Measurements from ENCODE around the gene THUMPD1.
"Not testable (repeated sequence)": the region's sequence is repeated elsewhere in the genome, so short reads cannot be mapped to it uniquely, and the experiment has no call there.

Gene THUMPD1

GRCh38 chr16:20720251-20720650, 21.4 kb downstream of the THUMPD1 start:
- no peaks in the 10 kb centered on the region for H3K27me3 ChIP-seq (ENCODE audit: insufficient read depth, insufficient read length)

DNA sequence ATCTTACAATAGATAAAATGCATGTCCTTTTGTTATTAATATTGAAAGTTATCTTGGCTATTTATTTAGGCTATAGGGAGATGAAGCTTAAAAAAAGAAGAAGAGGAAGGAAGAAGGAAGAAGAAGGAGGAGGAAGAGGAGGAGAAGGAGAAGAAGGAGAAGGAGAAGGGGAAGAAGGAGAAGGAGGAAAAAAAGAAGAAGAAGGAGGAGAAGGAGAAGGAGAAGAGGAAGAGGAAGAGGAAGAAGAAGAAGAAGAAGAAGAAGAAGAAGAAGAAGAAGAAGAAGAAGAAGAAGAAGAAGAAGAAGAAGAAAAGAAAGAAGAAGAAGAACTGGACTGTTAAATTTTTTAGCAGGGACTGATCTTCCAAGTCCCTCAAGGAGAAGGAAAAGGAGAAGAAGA, 23.9 kb downstream of the THUMPD1 start:
- not testable (repeated sequence) for H3K4me1 ChIP-seq (ENCODE audit: insufficient read depth, insufficient read length); H3K27me3 ChIP-seq (ENCODE audit: insufficient read depth, insufficient read length); H3K9ac ChIP-seq (ENCODE audit: insufficient read length, low read depth); H3K36me3 ChIP-seq (ENCODE audit: insufficient read depth, insufficient read length, low read length); H3K4me3 ChIP-seq (ENCODE audit: insufficient read length, low read depth); H3K9me3 ChIP-seq (ENCODE audit: insufficient read depth, low read length); DNase-seq (ENCODE audit: low read depth, low spot score)

More at GRCh38 chr16:20720251-20720650, 21.4 kb downstream of the THUMPD1 start:
- no peaks in the 10 kb centered on the region for H3K36me3 ChIP-seq (ENCODE audit: insufficient read depth, insufficient read length, low read length)
- H3K4me3 ChIP-seq (ENCODE audit: insufficient read length, low read depth) = no peak overlapping the region
- no peak for DNase-seq (ENCODE audit: low read depth, low spot score)
- 0 out of 2 replicates have a peak, but pooled peaks cover 4% of the 10 kb centered on the region for H3K9me3 ChIP-seq (ENCODE audit: insufficient read depth, low read length)
- H3K9ac ChIP-seq (ENCODE audit: insufficient read length, low read depth) = no peak overlapping the region
- TF ChIP-seq ZNF274 (IDR thresholded peaks at IDR 0.05; ENCODE audit: low read depth, low read length) (no peak), YY1 (IDR thresholded peaks at IDR 0.05; ENCODE audit: insufficient read depth, insufficient read length) (no peak)
- no peaks in the 10 kb centered on the region for H3K4me1 ChIP-seq (ENCODE audit: insufficient read depth, insufficient read length)

DNA sequence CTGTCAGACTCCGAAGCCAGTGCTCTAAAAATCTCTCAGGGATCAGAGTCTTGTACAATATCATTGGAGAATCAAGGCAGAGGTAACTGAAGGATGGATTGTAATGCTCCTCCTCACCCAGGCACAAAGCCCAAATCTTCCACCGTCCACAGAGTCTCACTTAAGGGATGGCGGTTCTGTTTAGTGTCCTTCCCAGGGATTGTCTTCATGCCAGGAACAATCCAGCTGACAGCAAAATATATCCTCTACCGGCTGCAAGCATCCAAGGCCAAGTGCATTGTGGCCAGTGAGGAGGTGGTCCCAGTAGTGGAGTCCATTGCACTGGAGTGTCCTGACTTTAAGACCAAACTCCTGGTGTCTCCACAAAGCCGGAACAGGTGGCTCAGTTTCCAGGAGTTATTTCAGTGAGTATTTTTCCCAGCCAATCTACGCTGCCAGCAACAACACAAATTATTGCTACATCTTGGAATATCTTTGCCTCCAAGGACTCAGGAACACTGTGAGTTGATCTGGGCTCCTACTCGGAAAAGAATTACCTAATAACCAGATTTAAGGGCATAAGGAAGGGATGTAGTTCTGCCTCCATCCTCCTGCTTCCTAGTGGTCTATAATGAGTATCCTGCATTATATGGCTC, 30.2 kb downstream of the THUMPD1 start:
- Histone ChIP-seq H3K4me1 (ENCODE audit: insufficient read depth, insufficient read length) (no peaks in the 10 kb centered on the region), H3K27me3 (ENCODE audit: insufficient read depth, insufficient read length) (no peaks in the 10 kb centered on the region), H3K9ac (ENCODE audit: insufficient read length, low read depth) (no peak overlapping the region), H3K36me3 (ENCODE audit: insufficient read depth, insufficient read length, low read length) (no peaks in the 10 kb centered on the region), H3K9me3 (ENCODE audit: insufficient read depth, low read length) (0 out of 2 replicates have a peak, but pooled peaks cover 4% of the 10 kb centered on the region), H3K4me3 (ENCODE audit: insufficient read length, low read depth) (no peak overlapping the region)
- no peak for DNase-seq (ENCODE audit: low read depth, low spot score)
- no peak for TF ChIP-seq ZNF274 (IDR thresholded peaks at IDR 0.05; ENCODE audit: low read depth, low read length)
- no peak for TF ChIP-seq YY1 (IDR thresholded peaks at IDR 0.05; ENCODE audit: insufficient read depth, insufficient read length)
- TF ChIP-seq SUZ12 (IDR thresholded peaks at IDR 0.05; ENCODE audit: extremely low read depth, insufficient read depth, insufficient read length) = no peak

GRCh38 chr16:20708129-20708528, 33.5 kb downstream of the THUMPD1 start:
- H3K9me3 ChIP-seq (ENCODE audit: insufficient read depth, low read length); H3K4me1 ChIP-seq (ENCODE audit: insufficient read depth, insufficient read length); H3K4me3 ChIP-seq (ENCODE audit: insufficient read length, low read depth); H3K9ac ChIP-seq (ENCODE audit: insufficient read length, low read depth); H3K36me3 ChIP-seq (ENCODE audit: insufficient read depth, insufficient read length, low read length); H3K27me3 ChIP-seq (ENCODE audit: insufficient read depth, insufficient read length): not testable (repeated sequence)
- peak; percentile 54 for DNase-seq (ENCODE audit: low read depth, low spot score)

- DNase-seq (ENCODE audit: low read depth, low spot score) = no peak
- Histone ChIP-seq H3K9ac (ENCODE audit: insufficient read length, low read depth) (no peak overlapping the region), H3K27me3 (ENCODE audit: insufficient read depth, insufficient read length) (no peaks in the 10 kb centered on the region), H3K4me1 (ENCODE audit: insufficient read depth, insufficient read length) (no peaks in the 10 kb centered on the region), H3K9me3 (ENCODE audit: insufficient read depth, low read length) (no peaks in the 10 kb centered on the region), H3K36me3 (ENCODE audit: insufficient read depth, insufficient read length, low read length) (no peaks in the 10 kb centered on the region), H3K4me3 (ENCODE audit: insufficient read length, low read depth) (no peak overlapping the region)
- TF ChIP-seq ZNF274 (IDR thresholded peaks at IDR 0.05; ENCODE audit: low read depth, low read length) = no peak
- no peak for TF ChIP-seq SUZ12 (IDR thresholded peaks at IDR 0.05; ENCODE audit: extremely low read depth, insufficient read depth, insufficient read length)
These were observed 34.2 kb downstream of the THUMPD1 start for GRCh38 chr16:20707461-20707860.

DNA sequence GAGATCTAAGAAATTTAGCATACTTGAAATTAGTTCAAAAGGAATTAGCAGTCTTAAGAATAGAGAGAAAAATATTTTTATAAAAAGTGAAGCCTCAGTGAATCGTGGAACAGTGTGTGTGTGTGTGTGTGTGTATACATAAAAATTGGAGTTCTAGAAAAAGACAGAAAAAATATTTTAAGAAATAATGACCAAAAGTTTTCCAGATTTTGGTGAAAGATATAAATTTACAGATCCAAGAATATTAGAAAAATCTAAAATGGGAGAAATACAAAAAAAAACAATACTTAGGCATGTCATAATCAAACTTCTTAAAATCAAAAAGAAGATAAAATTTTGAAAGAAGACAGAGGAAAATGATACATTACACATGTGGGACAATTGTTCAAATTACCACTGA, 35.6 kb downstream of the THUMPD1 start:
- DNase-seq (ENCODE audit: low read depth, low spot score); H3K36me3 ChIP-seq (ENCODE audit: insufficient read depth, insufficient read length, low read length); H3K9ac ChIP-seq (ENCODE audit: insufficient read length, low read depth); H3K27me3 ChIP-seq (ENCODE audit: insufficient read depth, insufficient read length); H3K9me3 ChIP-seq (ENCODE audit: insufficient read depth, low read length); H3K4me1 ChIP-seq (ENCODE audit: insufficient read depth, insufficient read length); H3K4me3 ChIP-seq (ENCODE audit: insufficient read length, low read depth): not testable (repeated sequence)

- no peak for DNase-seq (ENCODE audit: low read depth, low spot score)
- Histone ChIP-seq H3K9me3 (ENCODE audit: insufficient read depth, low read length) (no peaks in the 10 kb centered on the region), H3K4me1 (ENCODE audit: insufficient read depth, insufficient read length) (no peaks in the 10 kb centered on the region), H3K4me3 (ENCODE audit: insufficient read length, low read depth) (no peak overlapping the region), H3K9ac (ENCODE audit: insufficient read length, low read depth) (no peak overlapping the region), H3K36me3 (ENCODE audit: insufficient read depth, insufficient read length, low read length) (no peaks in the 10 kb centered on the region), H3K27me3 (ENCODE audit: insufficient read depth, insufficient read length) (no peaks in the 10 kb centered on the region)
- TF ChIP-seq ZNF274 (IDR thresholded peaks at IDR 0.05; ENCODE audit: low read depth, low read length) (no peak), SUZ12 (IDR thresholded peaks at IDR 0.05; ENCODE audit: extremely low read depth, insufficient read depth, insufficient read length) (no peak), YY1 (IDR thresholded peaks at IDR 0.05; ENCODE audit: insufficient read depth, insufficient read length) (no peak)
These were observed 37.3 kb downstream of the THUMPD1 start for GRCh38 chr16:20704281-20704680.

DNA sequence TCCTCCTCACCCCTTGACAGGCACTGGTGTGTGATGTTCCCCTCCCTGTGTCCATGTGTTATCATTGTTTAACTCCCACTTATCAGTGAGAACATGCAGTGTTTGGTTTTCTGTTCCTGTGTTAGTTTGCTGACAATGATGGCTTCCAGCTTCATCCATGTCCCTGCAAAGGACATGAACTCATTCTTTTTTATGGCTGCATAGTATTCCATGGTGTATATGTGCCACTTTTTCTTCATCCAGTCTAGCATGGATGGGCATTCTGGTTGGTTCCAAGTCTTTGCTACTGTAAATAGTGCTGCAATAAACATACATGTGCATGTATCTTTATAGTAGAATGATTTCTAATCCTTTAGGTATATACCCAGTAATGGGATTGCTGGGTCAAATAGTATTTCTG, 39.9 kb downstream of the THUMPD1 start:
- not testable (repeated sequence) for H3K4me3 ChIP-seq (ENCODE audit: insufficient read length, low read depth); H3K4me1 ChIP-seq (ENCODE audit: insufficient read depth, insufficient read length); H3K36me3 ChIP-seq (ENCODE audit: insufficient read depth, insufficient read length, low read length); H3K27me3 ChIP-seq (ENCODE audit: insufficient read depth, insufficient read length); DNase-seq (ENCODE audit: low read depth, low spot score); H3K9me3 ChIP-seq (ENCODE audit: insufficient read depth, low read length); H3K9ac ChIP-seq (ENCODE audit: insufficient read length, low read depth)
